Karpas-422 (cell line): Measurements from ENCODE around the gene ZNF283. TPM values are rescaled to one million over a fixed set of nuclear protein-coding genes. Genes with fewer than 3 reads are reported as not detected.

ENCODE experiments used
- total RNA-seq: library from RNA; depleted of rRNA; stranded (reverse); fragments of >200 nt; shearing (Covaris generic); gene quantifications from 2 replicates; pipeline ENCODE4 v1.2.3, GENCODE V29; 2014; ENCODE audit warnings: low replicate concordance; rRNA removed

ZNF283 gene
- total RNA-seq, 1 experiment from 2014 or later = 18.5 TPM

Other genes with a start within 250 kb of the ZNF283 start
- 10.1 and 10.8 TPM in 2 replicates for gene IRGQ, start 231.2 kb upstream of the ZNF283 start, total RNA-seq
- gene ZNF576, start 230.7 kb upstream of the ZNF283 start, total RNA-seq = 6.2 and 9.1 TPM in 2 replicates
- gene SRRM5, start 215.2 kb upstream of the ZNF283 start, total RNA-seq = not detected in 2 replicates
- gene ZNF428, start 207.7 kb upstream of the ZNF283 start, total RNA-seq = 37.9 and 94.7 TPM in 2 replicates
- gene CADM4, start 187.5 kb upstream of the ZNF283 start, total RNA-seq = not detected in 2 replicates
- not detected in 2 replicates for gene PLAUR, start 157.2 kb upstream of the ZNF283 start, total RNA-seq
- not detected in 2 replicates for gene IRGC, start 111.2 kb upstream of the ZNF283 start, total RNA-seq
- 11.0 and 27.8 TPM in 2 replicates for gene SMG9, start 72.4 kb upstream of the ZNF283 start, total RNA-seq
- gene KCNN4, start 46.3 kb upstream of the ZNF283 start, total RNA-seq = 0.32 TPM in 1 of 2 replicates, not detected in the other
- gene LYPD5, start 24.9 kb upstream of the ZNF283 start, total RNA-seq = not detected in 2 replicates
- 0.22 and 2.6 TPM in 2 replicates for gene ZNF404, start 56.6 kb downstream of the ZNF283 start, total RNA-seq
- 17.5 and 21.7 TPM in 2 replicates for gene ZNF45, start 108.0 kb downstream of the ZNF283 start, total RNA-seq
- gene ZNF221, start 123.9 kb downstream of the ZNF283 start, total RNA-seq = 0.19 TPM in 1 of 2 replicates, not detected in the other
- not detected in 2 replicates for gene ZNF155, start 156.9 kb downstream of the ZNF283 start, total RNA-seq
- 2.9 and 4.3 TPM in 2 replicates for gene ZNF230, start 175.6 kb downstream of the ZNF283 start, total RNA-seq
- 1.6 and 1.7 TPM in 2 replicates for gene ZNF222, start 198.1 kb downstream of the ZNF283 start, total RNA-seq
- 0.65 TPM in 1 of 2 replicates, not detected in the other for gene ZNF223, start 224.7 kb downstream of the ZNF283 start, total RNA-seq
- not detected in 2 replicates for gene ZNF284, start 244.8 kb downstream of the ZNF283 start, total RNA-seq